Measurements from ENCODE around the gene NOTCH1.

NOTCH1 gene

GRCh38 chr9:136522314-136523237 is 23.3 kb downstream of the NOTCH1 start:
- no peak overlapping the region for H3K27ac ChIP-seq
- DNase-seq (ENCODE audit: low read depth, low spot score) = no peak

GRCh38 chr9:136521537-136521936 is 24.3 kb downstream of the NOTCH1 start:
- DNase-seq (ENCODE audit: low read depth, low spot score) = no peak
- no peak overlapping the region for H3K27ac ChIP-seq

GRCh38 chr9:136520053-136520540 is 25.8 kb downstream of the NOTCH1 start:
- DNase-seq (ENCODE audit: low read depth, low spot score) = no peak
- H3K27ac ChIP-seq = no peak overlapping the region

- no peak for DNase-seq (ENCODE audit: low read depth, low spot score)
- H3K27ac ChIP-seq = no peak overlapping the region
Measured at GRCh38 chr9:136519263-136520052, 26.4 kb downstream of the NOTCH1 start.

- no peak for DNase-seq (ENCODE audit: low read depth, low spot score)
- H3K27ac ChIP-seq = no peak overlapping the region
Measured at GRCh38 chr9:136518623-136519022, 27.2 kb downstream of the NOTCH1 start.

GRCh38 chr9:136517950-136518349 is 27.9 kb downstream of the NOTCH1 start:
- no peak for DNase-seq (ENCODE audit: low read depth, low spot score)
- no peak overlapping the region for H3K27ac ChIP-seq

GRCh38 chr9:136517012-136517743 is 28.7 kb downstream of the NOTCH1 start:
- H3K27ac ChIP-seq = no peak overlapping the region
- no peak for DNase-seq (ENCODE audit: low read depth, low spot score)

- DNase-seq (ENCODE audit: low read depth, low spot score) = no peak
- H3K27ac ChIP-seq = no peak overlapping the region
Measured at GRCh38 chr9:136516191-136516654, 29.6 kb downstream of the NOTCH1 start.

GRCh38 chr9:136515276-136515675 is 30.6 kb downstream of the NOTCH1 start:
- no peak for DNase-seq (ENCODE audit: low read depth, low spot score)
- no peak overlapping the region for H3K27ac ChIP-seq

- no peak for DNase-seq (ENCODE audit: low read depth, low spot score)
- H3K27ac ChIP-seq = no peak overlapping the region
Measured at GRCh38 chr9:136514022-136514714, 31.7 kb downstream of the NOTCH1 start.

GRCh38 chr9:136513191-136513590 is 32.7 kb downstream of the NOTCH1 start:
- no peak overlapping the region for H3K27ac ChIP-seq
- DNase-seq (ENCODE audit: low read depth, low spot score) = no peak

GRCh38 chr9:136512651-136513071 is 33.2 kb downstream of the NOTCH1 start:
- H3K27ac ChIP-seq = no peak overlapping the region
- DNase-seq (ENCODE audit: low read depth, low spot score) = no peak

GRCh38 chr9:136511670-136512592 is 33.9 kb downstream of the NOTCH1 start:
- DNase-seq (ENCODE audit: low read depth, low spot score) = no peak
- H3K27ac ChIP-seq = no peak overlapping the region

GRCh38 chr9:136511144-136511669 is 34.6 kb downstream of the NOTCH1 start:
- DNase-seq (ENCODE audit: low read depth, low spot score) = no peak
- H3K27ac ChIP-seq = no peak overlapping the region

- DNase-seq (ENCODE audit: low read depth, low spot score) = no peak
- no peak overlapping the region for H3K27ac ChIP-seq
Measured at GRCh38 chr9:136510561-136510960, 35.3 kb downstream of the NOTCH1 start.

- no peak overlapping the region for H3K27ac ChIP-seq
- no peak for DNase-seq (ENCODE audit: low read depth, low spot score)
Measured at GRCh38 chr9:136509549-136509948, 36.3 kb downstream of the NOTCH1 start.

GRCh38 chr9:136508729-136509500 is 36.9 kb downstream of the NOTCH1 start:
- no peak overlapping the region for H3K27ac ChIP-seq
- DNase-seq (ENCODE audit: low read depth, low spot score) = no peak

- no peak overlapping the region for H3K27ac ChIP-seq
Measured at GRCh38 chr9:136507992-136508375, 37.9 kb downstream of the NOTCH1 start.

More at GRCh38 chr9:136507992-136508375, 37.9 kb downstream of the NOTCH1 start:
- DNase-seq (ENCODE audit: low read depth, low spot score) = no peak
